Uterus (tissue), 4 donors: ENCODE measurements around the gene MYL12B. TPM values are rescaled to one million over a fixed set of nuclear protein-coding genes. Genes with fewer than 3 reads are reported as not detected.
A peak's percentile ranks its signal among the peaks of the same experiment; 100 is the strongest.

Source experiments
- DNase-seq, 2 donors: peaks; one replicate each; pipeline ENCODE4 v3.0.0-alpha.2; 2019 to 2020
- H3K27ac ChIP-seq, 2 donors: fragments of 200-600 bp; sonication (generic); 1 replicate in 1 of 2; 2 replicates in 1 of 2; pipeline ENCODE4 v1.5.1; 2016 to 2018
- H3K27me3 ChIP-seq, 2 donors: fragments of 200-600 bp; sonication (generic); one replicate each; pipeline ENCODE4 v1.5.1; 2018 to 2019; ENCODE audit warnings: control low read depth in 1 of 2
- H3K36me3 ChIP-seq, 2 donors: fragments of 200-600 bp; sonication (generic); one replicate each; pipeline ENCODE4 v1.5.1; 2019; ENCODE audit warnings: control low read depth in 1 of 2
- H3K4me1 ChIP-seq, 2 donors: fragments of 200-600 bp; sonication (generic); one replicate each; pipeline ENCODE4 v1.5.1; 2018 to 2019; ENCODE audit warnings: control low read depth in 1 of 2
- H3K4me3 ChIP-seq, 2 donors: fragments of 200-600 bp; sonication (generic); 1 replicate in 1 of 2; 2 replicates in 1 of 2; pipeline ENCODE4 v1.5.1; 2018 to 2019; ENCODE audit warnings: mild to moderate bottlenecking in 1 of 2
- H3K9me3 ChIP-seq, 2 donors: fragments of 200-600 bp; sonication (generic); one replicate each; pipeline ENCODE4 v1.5.1; 2019; ENCODE audit warnings: control low read depth in 1 of 2
- POLR2A ChIP-seq, 2 donors: fragments of 450-650 bp; IDR thresholded peaks; one replicate each; pipeline ENCODE4 v1.6.1; 2016; ENCODE audit warnings: antibody characterized with exemption in 2 of 2, mild to moderate bottlenecking in 1 of 2, moderate library complexity in 1 of 2
- intact Hi-C: fragments of 100-400 bp; cut with DNase I; formaldehyde crosslinking; loops from one replicate; pipeline ENCODE4 v1.15.1; 2023; ENCODE audit warnings: low total_unique reads
- total RNA-seq, 4 donors: library from RNA; depleted of rRNA in 3 of 4; stranded (reverse); fragments of >200 nt in 3 of 4; gene quantifications; one replicate each; pipeline versions ENCODE4 v1.1.0 to v1.2.4, GENCODE V29; 2014 to 2023
- TF ChIP-seq, protein P1 (sequence below), 4 experiments: fragments of 200-600 bp in 2 of 4; fragments of 450-650 bp in 2 of 4; sonication (generic) in 2 of 4; IDR thresholded peaks; one replicate each; pipeline ENCODE4 v1.5.1; 2016 to 2019; ENCODE audit warnings: antibody characterized with exemption in 4 of 4, mild to moderate bottlenecking in 2 of 4, moderate library complexity in 1 of 4
- donor health status: DM: yes; HTN: yes; CAD: no.

Gene MYL12B
- total RNA-seq, 4 donors from 2014 or later, result 236 to 387 (median 305) TPM

GRCh38 chr18:3293196-3293951 is 31.4 kb downstream of the MYL12B start:
- intact Hi-C loops, result no loop called here
- Histone ChIP-seq H3K36me3 (no peaks in the 10 kb centered on the region), H3K4me1 (no peaks in the 10 kb centered on the region), H3K27ac (no peak overlapping the region), H3K4me3 (no peak overlapping the region), H3K27me3 (no peaks in the 10 kb centered on the region), H3K9me3 (no peaks in the 10 kb centered on the region)
- no peak for DNase-seq
- TF ChIP-seq POLR2A (IDR thresholded peaks at IDR 0.05), result no peak
- TF ChIP-seq, protein P1, sequence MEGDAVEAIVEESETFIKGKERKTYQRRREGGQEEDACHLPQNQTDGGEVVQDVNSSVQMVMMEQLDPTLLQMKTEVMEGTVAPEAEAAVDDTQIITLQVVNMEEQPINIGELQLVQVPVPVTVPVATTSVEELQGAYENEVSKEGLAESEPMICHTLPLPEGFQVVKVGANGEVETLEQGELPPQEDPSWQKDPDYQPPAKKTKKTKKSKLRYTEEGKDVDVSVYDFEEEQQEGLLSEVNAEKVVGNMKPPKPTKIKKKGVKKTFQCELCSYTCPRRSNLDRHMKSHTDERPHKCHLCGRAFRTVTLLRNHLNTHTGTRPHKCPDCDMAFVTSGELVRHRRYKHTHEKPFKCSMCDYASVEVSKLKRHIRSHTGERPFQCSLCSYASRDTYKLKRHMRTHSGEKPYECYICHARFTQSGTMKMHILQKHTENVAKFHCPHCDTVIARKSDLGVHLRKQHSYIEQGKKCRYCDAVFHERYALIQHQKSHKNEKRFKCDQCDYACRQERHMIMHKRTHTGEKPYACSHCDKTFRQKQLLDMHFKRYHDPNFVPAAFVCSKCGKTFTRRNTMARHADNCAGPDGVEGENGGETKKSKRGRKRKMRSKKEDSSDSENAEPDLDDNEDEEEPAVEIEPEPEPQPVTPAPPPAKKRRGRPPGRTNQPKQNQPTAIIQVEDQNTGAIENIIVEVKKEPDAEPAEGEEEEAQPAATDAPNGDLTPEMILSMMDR (IDR thresholded peaks at IDR 0.05), result no peak

- Histone ChIP-seq H3K9me3 (no peaks in the 10 kb centered on the region), H3K4me3 (no peak overlapping the region), H3K36me3 (no peaks in the 10 kb centered on the region), H3K27ac (no peak overlapping the region), H3K4me1 (no peaks in the 10 kb centered on the region), H3K27me3 (no peaks in the 10 kb centered on the region)
- intact Hi-C loops, result no loop called here
- TF ChIP-seq POLR2A (IDR thresholded peaks at IDR 0.05), result no peak
- TF ChIP-seq, protein P1 (IDR thresholded peaks at IDR 0.05), result no peak
- no peak for DNase-seq
Observed at GRCh38 chr18:3294435-3295080, 32.6 kb downstream of the MYL12B start.

DNA sequence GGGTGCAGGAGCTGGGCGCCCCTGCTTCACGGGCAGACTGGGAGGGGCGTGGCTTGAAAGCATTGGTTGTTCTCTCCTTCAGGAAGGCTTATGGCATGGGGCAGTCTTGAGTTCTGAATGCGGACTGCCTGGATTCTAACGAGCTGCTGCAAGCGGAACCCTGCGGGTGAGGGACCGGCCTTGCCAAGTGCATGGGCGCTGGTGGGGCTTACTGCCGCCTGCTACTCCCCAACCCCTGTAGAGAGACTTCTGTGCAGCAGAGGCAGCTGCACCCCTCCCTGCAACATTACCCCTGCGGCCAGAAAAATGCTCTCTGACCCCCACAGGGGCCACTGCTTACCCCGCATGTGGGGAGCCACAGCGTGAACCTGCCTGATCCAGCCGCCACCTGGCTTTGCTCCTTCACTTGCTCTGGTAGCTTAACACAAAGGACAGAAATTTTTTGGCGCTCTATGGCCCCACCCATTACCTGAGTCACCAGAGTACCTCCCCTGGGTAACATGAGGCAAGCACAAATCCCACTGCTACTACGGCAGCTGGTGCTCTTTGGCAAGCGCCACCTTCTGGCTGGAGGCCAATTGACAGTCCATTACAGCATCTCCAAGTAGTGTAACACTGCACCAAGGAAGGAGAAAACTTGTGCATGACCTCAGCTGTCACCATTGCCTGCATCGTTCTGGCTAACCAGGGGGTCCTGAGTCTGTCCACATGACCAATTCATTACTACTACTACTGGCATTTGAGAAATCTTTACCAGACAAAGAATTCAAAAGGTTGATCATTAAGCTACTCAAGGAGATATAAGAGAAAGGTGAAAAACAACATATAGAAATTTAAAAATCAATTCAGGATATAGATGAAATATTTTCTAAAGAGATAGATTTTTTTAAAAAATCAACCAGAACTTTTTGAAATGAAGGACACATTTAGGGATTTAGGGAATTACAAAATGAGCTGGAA is 35.4 kb downstream of the MYL12B start:
- Histone ChIP-seq H3K9me3 (no peaks in the 10 kb centered on the region), H3K4me3 (peak overlapping the region; percentile 23 to 35), H3K27me3 (no peaks in the 10 kb centered on the region), H3K36me3 (no peaks in the 10 kb centered on the region), H3K27ac (no peak overlapping the region), H3K4me1 (no peaks in the 10 kb centered on the region)
- DNase-seq, result peak; percentile 69 to 73
- intact Hi-C loops, result no loop called here
- TF ChIP-seq, protein P1 (IDR thresholded peaks at IDR 0.05), result peak in 2 of 4 experiments; percentile 12 to 18
- TF ChIP-seq POLR2A (IDR thresholded peaks at IDR 0.05), result peak in 1 of 2 donors; percentile 39

- no peak for DNase-seq
- H3K4me3 ChIP-seq, result no peak overlapping the region
- TF ChIP-seq, protein P1 (IDR thresholded peaks at IDR 0.05), result no peak
- TF ChIP-seq POLR2A (IDR thresholded peaks at IDR 0.05), result no peak
- no peaks in the 10 kb centered on the region for H3K36me3 ChIP-seq
- H3K27me3 ChIP-seq, result no peaks in the 10 kb centered on the region
- no peaks in the 10 kb centered on the region for H3K4me1 ChIP-seq
- no peak overlapping the region for H3K27ac ChIP-seq
- H3K9me3 ChIP-seq, result no peaks in the 10 kb centered on the region
- intact Hi-C loops, result no loop called here
Observed at GRCh38 chr18:3304832-3305231, 42.9 kb downstream of the MYL12B start.
